GM12872 (cell line): ENCODE results near the gene RCAN1.
A peak's percentile ranks its signal among the peaks of the same experiment; 100 is the strongest.

Source experiments
- TF ChIP-seq, protein P1 (sequence below): IDR thresholded peaks from 3 replicates; pipeline ENCODE4 v1.5.1; 2011; ENCODE audit warnings: low read depth, mild to moderate bottlenecking, low read length, moderate library complexity; ENCODE audit not compliant: insufficient read depth

RCAN1 gene

GRCh38 chr21:34513129-34513675 is 101.7 kb downstream of the RCAN1 start:
- TF ChIP-seq, protein P1, sequence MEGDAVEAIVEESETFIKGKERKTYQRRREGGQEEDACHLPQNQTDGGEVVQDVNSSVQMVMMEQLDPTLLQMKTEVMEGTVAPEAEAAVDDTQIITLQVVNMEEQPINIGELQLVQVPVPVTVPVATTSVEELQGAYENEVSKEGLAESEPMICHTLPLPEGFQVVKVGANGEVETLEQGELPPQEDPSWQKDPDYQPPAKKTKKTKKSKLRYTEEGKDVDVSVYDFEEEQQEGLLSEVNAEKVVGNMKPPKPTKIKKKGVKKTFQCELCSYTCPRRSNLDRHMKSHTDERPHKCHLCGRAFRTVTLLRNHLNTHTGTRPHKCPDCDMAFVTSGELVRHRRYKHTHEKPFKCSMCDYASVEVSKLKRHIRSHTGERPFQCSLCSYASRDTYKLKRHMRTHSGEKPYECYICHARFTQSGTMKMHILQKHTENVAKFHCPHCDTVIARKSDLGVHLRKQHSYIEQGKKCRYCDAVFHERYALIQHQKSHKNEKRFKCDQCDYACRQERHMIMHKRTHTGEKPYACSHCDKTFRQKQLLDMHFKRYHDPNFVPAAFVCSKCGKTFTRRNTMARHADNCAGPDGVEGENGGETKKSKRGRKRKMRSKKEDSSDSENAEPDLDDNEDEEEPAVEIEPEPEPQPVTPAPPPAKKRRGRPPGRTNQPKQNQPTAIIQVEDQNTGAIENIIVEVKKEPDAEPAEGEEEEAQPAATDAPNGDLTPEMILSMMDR = no peak

- TF ChIP-seq, protein P1 = no peak
Observed at GRCh38 chr21:34511787-34512455, 103.0 kb downstream of the RCAN1 start, which contains the start of gene KCNE1. Gene KCNE1 (minus strand): TSS chr21:34512210. CDS start chr21:34449634, 62,576 bp downstream.

DNA sequence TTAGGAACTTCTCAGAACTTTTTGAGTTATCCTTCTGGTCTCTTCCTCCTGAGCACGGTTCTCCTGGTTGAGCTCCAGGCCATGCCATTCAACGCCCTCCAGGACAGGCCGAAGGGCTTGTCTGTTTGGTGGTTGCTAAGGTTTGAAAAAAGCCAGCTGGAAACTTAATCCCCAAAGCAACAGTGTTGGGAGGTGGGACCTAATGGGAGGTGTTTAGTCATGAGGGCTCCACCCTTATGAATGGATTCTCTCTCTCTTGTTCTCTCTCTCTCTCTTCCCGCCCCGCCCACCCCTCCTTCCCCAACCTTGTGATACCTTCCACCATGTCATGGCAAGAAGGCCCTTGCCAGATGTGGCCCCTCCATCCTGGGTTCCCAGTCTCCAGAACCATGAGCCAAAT is 103.7 kb downstream of the RCAN1 start:
- TF ChIP-seq, protein P1 = no peak

GRCh38 chr21:34510148-34511142 is 104.5 kb downstream of the RCAN1 start:
- TF ChIP-seq, protein P1 = peak; percentile 78

- TF ChIP-seq, protein P1 = peak; percentile 51; the same call in 2 of the 3 replicates
Observed at GRCh38 chr21:34509151-34509550, 105.8 kb downstream of the RCAN1 start.

DNA sequence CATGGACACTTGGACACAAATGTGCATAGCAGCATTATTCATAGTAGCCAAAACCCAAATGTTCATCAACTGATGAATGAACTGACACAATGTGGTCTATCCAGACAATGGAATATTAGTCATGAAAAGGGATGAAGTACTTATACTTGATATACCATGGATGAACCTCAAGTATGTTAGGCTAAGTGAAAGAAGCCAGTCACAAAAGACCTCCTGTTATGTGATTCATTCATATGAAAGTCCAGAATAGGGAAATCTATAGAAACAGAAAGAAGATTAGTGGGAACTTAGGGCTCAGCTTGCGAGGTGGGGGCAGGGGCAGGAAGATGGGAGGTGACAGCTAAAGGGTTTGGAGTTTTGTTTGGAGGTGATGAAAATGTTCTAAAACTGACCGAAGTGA is 110.3 kb downstream of the RCAN1 start:
- TF ChIP-seq, protein P1 = no peak
